NCI-H2107 treated with DMSO at 0.1 percent for 48 hours (cell line): ENCODE measurements around the gene ADAM12.
"Not testable (repeated sequence)": the region's sequence is repeated elsewhere in the genome, so short reads cannot be mapped to it uniquely, and the experiment has no call there.

Source experiments
- DNase-seq: peaks from one replicate; lab custom pipeline; 2025; ENCODE audit not compliant: unreplicated experiment; lab: John Stamatoyannopoulos, UW

Gene ADAM12

GRCh38 chr10:126062131-126063032 is 325.9 kb downstream of the ADAM12 start:
- no peak for DNase-seq

GRCh38 chr10:126061526-126061925 is 326.8 kb downstream of the ADAM12 start:
- DNase-seq, result no peak

DNA sequence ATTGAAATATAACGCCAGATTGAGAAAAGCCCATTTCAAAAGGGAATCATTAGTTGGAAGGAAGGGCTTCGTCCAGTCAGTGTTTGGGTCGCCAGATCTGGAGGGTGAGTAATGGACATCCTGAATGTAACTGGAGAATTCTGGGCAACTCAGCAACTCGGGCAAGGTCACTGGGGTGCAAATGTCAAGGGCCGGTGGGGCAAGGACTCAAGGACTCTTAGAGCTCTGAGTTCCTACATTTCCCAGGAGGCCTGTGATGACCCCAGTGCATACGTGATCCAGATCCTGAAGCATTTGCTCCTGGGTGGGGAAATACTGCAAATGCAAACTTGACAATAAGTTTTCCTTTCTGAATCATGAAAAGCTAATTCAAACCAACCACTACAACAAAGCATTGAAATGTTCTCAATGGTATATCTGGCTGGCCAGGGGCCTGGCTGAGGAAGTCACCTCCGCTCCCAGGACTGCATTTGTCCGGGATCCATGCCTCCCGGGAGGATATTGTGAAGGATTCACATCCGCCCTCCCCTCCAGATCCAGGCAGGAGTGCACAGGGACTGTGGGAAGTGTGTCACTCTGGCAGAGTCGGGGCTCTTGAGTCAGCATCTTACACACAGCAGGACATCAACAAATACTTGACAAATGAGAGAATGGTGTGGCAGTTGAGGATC is 327.9 kb downstream of the ADAM12 start:
- no peak for DNase-seq

- DNase-seq, result no peak
Observed at GRCh38 chr10:126059076-126059826, 329.0 kb downstream of the ADAM12 start.

- DNase-seq, result no peak
Observed at GRCh38 chr10:126058507-126058906, 329.8 kb downstream of the ADAM12 start.

DNA sequence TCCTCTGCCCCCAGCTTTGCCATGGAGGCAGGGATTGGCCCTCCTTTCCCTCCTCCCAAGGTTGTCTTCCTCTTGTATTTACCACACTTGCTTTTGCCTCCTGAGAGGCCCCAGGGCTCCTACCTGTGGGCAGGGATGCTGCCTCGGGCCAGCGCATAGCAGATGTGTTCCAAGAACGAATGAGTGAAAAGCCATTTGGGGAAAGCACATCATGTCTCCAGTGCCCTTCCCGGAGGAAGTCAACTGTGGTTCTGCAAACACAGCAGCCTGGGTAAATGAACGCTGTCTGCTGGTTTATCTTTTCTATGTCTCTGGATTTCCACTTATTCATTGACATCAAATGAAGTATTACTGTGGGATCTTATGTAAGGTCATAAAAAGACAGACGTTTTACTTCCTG is 330.2 kb downstream of the ADAM12 start:
- DNase-seq, result no peak

- DNase-seq, result no peak
Observed at GRCh38 chr10:126057494-126057893, 330.8 kb downstream of the ADAM12 start.

DNA sequence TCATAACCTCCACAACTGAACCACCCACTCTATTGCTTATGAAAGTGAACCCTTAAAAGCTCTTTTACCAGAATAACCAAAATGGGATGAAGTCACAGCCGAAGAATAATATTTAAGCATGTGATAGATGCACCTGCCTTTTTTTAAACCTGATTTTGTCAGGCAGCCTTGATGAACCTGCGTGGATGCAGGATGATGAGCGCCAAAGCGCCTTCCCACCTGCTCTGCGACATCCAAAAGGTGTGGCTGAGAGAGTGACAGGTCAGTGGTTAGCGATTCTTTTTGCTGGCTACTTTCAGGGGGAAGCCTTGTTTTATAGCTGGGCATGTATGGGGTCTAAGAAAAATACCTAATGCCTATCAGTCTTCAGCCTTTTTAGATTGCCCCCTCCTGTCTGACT is 334.1 kb downstream of the ADAM12 start:
- DNase-seq, result no peak

GRCh38 chr10:126052171-126052570 is 336.1 kb downstream of the ADAM12 start:
- DNase-seq, result no peak

DNA sequence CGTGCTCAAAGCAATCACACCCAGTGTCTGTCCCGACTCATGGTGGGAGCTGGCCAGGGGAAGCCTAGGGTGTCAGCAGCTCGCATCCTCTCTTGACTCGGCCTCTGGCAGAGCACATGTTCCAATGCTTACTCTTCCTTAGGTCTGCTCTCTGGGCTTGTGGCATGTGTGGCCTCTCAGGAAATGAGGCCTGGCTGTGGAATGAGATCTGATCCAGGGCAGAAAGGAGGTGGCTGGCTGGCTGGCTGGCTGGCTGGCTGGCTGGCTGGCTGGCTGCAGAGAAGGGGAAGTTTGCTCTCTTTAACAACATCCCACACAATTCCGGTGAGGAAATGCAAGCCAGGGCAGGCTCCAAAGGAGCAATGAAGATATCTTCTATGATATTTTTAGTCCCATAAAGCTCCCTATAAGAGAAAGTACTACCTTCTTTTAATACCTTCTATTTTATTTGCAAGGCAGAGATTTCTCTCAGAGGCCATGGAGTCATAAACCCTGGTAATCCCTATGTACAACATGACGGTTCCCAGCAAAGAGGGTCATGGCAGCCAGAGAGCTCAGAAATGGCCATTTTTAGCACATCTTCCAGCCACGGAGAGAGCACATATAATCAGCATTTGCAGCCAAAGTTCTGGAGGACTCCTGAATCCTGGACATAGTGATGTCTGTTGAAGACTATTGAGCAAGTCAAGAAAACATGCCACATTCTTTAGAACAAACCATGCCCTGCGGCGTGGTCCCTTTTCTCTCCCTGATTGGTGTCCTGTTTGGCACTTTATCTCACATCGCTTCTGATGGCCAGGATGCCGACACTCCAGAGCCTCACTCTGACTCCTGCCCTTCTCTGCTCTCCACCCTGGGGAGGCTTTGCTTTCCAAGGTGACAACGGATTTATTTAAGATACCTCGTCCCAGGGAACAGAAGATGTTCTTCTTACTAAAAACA is 338.2 kb downstream of the ADAM12 start:
- no peak for DNase-seq

- not testable (repeated sequence) for DNase-seq
Observed at GRCh38 chr10:126047749-126048148, 340.5 kb downstream of the ADAM12 start.

DNA sequence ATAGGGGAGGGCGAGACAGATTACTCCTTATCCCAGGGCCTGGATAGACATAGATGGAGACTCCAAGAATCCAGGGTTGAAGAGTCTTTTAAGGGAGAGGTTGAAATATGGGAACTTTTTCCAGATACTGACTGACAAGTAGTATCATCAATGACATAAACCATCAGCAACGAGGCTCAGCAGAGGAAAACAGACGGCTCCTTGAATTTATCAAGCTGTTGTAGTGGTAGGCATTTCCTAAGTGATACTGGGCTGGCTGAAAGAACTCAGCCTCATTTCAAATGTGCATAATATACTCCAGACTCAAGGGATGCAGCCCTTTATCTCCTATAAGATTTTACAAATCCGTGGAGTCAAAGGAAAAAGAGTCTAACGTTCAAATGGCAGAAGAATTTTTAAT is 341.4 kb downstream of the ADAM12 start:
- no peak for DNase-seq

DNA sequence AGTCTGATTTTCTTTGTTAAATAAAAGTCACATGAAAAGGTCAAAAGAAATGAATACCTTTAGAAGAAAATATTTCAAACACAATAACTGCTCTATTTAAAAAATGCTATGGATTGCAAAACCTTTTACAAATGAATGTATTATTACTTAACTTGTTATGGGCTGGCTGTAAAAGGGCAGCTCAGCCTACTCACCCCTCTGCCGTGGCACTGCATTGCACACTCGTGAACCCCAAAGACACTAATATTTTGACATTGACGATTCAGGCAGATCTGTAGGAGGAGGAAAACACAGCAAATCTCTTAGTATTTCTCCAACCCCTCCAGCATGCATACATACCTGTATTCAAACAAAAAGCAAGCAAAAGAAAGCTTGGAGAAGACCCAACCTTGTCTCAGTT is 342.4 kb downstream of the ADAM12 start:
- no peak for DNase-seq

GRCh38 chr10:126043389-126043788 is 344.9 kb downstream of the ADAM12 start:
- DNase-seq, result no peak

GRCh38 chr10:126042906-126043305 is 345.4 kb downstream of the ADAM12 start:
- no peak for DNase-seq

GRCh38 chr10:126042354-126042753 is 345.9 kb downstream of the ADAM12 start:
- no peak for DNase-seq

- DNase-seq, result no peak
Observed at GRCh38 chr10:126041804-126042231, 346.5 kb downstream of the ADAM12 start.

DNA sequence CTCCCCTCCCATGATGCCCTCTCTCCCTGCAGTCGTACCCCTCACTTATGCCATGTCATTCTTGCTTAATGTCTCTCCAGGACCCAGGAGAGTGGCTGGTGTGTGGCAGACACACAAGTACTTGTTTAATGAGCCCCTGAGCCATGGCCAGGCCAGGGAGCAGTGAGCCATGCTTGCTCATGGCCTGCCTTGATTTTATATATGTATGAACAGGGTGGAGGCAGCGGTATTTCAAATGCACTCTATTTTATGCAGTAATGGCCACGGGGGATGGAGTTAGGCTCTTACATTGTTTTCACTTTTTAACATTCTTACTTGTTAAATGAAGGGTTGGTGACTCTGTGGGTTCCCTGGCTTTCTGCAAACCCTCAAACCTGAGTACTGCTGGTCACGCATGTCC is 347.2 kb downstream of the ADAM12 start:
- no peak for DNase-seq

DNA sequence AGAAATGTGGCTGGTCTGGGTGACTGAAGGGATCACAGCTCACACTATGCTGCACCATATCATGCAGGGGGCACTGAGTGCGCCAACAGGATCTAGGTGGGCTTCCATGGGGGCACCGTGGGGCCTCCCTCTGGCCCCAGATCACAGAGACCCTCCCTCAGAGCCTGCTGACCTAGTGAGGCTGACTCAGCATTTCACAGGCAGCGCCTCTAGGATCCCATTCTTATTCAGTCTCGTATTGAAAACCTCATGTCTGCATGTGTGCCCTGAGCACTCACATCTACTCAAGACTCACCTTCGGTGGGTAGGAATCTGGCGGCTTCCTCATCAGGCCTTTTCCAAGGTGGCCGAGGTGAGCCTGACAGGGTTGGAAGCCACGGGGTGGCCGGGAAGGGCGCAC is 350.3 kb downstream of the ADAM12 start:
- DNase-seq, result no peak

- DNase-seq, result no peak
Observed at GRCh38 chr10:126036515-126036914, 351.8 kb downstream of the ADAM12 start.

- DNase-seq, result no peak
Observed at GRCh38 chr10:126034586-126034985, 353.7 kb downstream of the ADAM12 start.
